ENCODE results near the gene SPINK8. TPM values are rescaled to one million over a fixed set of nuclear protein-coding genes. Genes with fewer than 3 reads are reported as not detected.
"Not testable (repeated sequence)": the region's sequence is repeated elsewhere in the genome, so short reads cannot be mapped to it uniquely, and the experiment has no call there.

Gene SPINK8
- not detected for total RNA-seq

DNA sequence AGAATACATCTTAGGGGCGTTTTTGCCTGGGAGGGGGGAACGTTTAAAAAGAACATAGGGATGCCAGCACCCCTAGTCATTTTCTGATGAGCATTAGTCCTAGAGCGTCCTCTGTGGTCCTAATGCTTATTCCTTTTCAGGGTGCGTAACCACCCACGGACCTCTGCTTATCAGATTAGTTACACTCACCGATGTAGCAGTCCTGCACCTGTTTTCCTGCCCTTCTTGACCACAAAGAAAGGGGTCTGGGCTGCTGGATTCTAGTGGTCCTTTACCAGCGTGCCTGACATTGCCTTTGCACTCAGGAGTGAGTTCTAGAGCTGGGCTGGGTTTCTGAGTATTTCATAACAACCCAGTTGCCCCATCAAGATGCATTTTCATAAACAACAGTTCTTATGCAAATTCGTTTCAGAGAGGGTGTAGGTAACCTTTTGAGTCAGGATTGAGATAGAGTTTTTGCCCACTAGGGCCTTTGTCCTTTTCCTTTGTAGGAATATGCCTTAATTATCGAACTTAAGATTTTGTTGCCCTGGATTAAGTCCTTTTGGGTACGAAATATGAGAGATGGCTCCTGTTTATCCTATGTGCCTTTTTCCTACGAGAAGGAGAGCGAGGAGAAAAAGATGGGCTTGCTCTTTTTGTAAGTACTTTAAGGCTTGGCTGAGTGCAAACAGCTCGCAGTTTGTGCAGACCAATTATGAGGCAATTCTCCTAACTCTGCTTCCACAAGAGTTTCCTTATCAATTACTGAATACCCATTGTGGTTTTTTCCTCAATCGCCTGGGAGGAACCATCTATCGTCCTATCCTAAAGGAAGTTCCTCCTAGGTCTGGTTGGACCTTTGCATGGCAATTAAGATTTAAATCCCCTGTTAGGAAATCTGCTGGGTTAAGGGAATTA lies at the start of gene SPINK8:
Gene SPINK8 (minus strand): TSS at position 316 of the 900 bp plus-strand sequence. CDS start 5,320 bp downstream, outside the sequence.
- 72% methylated on average over 15 of the region's 15 CpGs for WGBS
- not testable (repeated sequence) for H3K36me3 ChIP-seq; H3K27me3 ChIP-seq; DNase-seq (ENCODE audit: low spot score in 2 of 2); H3K9me3 ChIP-seq; H3K4me3 ChIP-seq; H3K27ac ChIP-seq; H3K4me1 ChIP-seq

DNA sequence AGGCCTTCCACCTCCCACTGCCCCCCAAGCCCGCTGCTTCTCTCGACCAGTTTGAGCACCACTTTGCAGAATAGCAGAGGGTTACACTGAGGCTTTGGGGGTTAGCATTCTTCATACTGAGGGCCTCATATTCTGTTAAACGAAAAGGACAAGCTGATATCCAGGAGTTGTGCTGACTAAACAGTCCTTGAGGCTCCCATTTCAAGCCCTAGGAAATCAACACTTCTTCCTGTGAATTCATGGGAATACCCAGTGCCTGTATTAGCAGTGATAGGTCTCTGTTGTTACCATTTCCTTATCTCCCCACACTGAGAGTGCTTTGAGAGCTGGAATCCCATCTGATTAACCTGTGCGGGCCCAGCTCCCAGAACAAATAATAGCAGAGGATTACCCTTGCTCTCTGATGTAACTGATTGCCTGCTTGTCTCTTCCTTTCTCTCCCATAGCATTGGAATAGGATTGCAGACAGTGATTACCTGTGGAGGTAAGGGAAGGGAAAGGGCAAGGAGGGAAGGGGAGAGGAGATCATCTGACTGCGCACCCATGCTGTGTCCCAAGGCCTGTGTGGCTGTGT lies 39.5 kb upstream of the SPINK8 start:
- 78% methylated on average over 5 of the region's 5 CpGs for WGBS
- Histone ChIP-seq H3K27me3 (no peaks in the 10 kb centered on the region), H3K4me1 (no peaks in the 10 kb centered on the region), H3K27ac (no peak overlapping the region), H3K36me3 (no peaks in the 10 kb centered on the region), H3K4me3 (no peak overlapping the region), H3K9me3 (no peaks in the 10 kb centered on the region)
- no peak for DNase-seq (ENCODE audit: low spot score in 2 of 2)
- TF ChIP-seq POLR2A (IDR thresholded peaks at IDR 0.05) (no peak), EP300 (IDR thresholded peaks at IDR 0.05) (no peak), POLR2AphosphoS5 (IDR thresholded peaks at IDR 0.05) (no peak)
- TF ChIP-seq, protein P1, sequence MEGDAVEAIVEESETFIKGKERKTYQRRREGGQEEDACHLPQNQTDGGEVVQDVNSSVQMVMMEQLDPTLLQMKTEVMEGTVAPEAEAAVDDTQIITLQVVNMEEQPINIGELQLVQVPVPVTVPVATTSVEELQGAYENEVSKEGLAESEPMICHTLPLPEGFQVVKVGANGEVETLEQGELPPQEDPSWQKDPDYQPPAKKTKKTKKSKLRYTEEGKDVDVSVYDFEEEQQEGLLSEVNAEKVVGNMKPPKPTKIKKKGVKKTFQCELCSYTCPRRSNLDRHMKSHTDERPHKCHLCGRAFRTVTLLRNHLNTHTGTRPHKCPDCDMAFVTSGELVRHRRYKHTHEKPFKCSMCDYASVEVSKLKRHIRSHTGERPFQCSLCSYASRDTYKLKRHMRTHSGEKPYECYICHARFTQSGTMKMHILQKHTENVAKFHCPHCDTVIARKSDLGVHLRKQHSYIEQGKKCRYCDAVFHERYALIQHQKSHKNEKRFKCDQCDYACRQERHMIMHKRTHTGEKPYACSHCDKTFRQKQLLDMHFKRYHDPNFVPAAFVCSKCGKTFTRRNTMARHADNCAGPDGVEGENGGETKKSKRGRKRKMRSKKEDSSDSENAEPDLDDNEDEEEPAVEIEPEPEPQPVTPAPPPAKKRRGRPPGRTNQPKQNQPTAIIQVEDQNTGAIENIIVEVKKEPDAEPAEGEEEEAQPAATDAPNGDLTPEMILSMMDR (IDR thresholded peaks at IDR 0.05) = no peak

DNA sequence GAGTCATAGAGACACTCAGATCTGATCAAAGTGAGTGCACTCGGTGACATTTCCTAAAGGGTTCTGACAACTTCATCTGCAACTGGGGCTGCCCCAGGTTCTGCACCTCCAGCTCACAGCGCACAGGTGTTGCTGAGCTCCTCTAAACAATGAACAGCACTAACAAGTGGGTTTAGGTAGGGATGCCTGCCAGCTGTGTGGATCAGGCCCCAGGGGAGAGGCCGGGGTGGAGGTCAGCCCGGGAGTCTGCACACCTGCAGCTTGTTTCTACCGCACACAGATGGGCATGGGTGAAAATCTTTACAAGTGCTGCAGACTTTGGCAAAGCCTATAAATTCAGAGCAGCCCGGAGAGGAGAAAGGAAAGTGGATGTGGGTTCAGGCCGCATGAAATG lies 38.9 kb upstream of the SPINK8 start:
- WGBS = 64% methylated on average over 7 of the region's 7 CpGs
- Histone ChIP-seq H3K4me3 (no peak overlapping the region), H3K27ac (no peak overlapping the region), H3K4me1 (no peaks in the 10 kb centered on the region), H3K27me3 (no peaks in the 10 kb centered on the region), H3K36me3 (no peaks in the 10 kb centered on the region), H3K9me3 (no peaks in the 10 kb centered on the region)
- TF ChIP-seq EP300 (IDR thresholded peaks at IDR 0.05) (no peak), POLR2AphosphoS5 (IDR thresholded peaks at IDR 0.05) (no peak), POLR2A (IDR thresholded peaks at IDR 0.05) (no peak)
- TF ChIP-seq, protein P1 (IDR thresholded peaks at IDR 0.05) = no peak
- no peak for DNase-seq (ENCODE audit: low spot score in 2 of 2)

DNA sequence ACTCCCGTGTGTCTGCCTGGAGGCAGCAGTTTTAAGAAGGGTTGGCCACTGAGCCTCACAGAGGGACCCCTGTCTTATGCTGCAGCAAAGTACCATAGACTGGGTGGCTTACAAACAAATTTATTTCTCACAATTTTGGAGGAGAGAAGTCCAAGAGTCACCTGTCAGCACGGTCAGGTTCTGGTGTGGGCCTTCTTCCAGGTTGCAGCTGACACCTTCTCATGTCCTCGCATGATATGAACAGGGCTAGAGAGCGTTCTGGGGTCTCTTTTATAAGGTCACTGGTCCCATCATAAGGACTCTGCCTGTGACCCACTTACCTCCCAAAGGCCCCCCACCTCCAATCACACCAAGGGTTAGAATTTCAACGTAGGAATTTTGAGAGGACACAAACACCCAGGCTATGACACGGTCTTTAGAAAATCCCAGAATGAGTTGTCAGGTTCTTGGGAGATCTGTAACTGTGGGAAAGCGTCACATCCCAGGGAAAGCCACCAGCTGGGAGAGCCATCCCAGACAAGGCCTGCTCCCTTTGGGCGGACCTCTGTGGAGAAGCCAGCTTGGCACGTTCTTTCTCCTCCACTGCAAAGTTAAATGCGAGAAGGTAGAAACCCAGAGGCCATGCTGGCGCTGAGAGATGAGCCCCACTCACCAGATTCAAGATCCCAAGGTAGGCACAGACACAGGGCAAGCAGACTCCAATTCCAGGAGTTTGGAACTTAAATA lies 38.4 kb upstream of the SPINK8 start, which contains the start of gene FBXW12:
Gene FBXW12 (plus strand): TSS at position 569 of the 726 bp plus-strand sequence. CDS start 549 bp downstream, outside the sequence.
- no peak for DNase-seq (ENCODE audit: low spot score in 2 of 2)
- TF ChIP-seq POLR2A (IDR thresholded peaks at IDR 0.05) = no peak
- TF ChIP-seq, protein P1 (IDR thresholded peaks at IDR 0.05) = no peak
- TF ChIP-seq POLR2AphosphoS5 (IDR thresholded peaks at IDR 0.05) = no peak
- no peak for TF ChIP-seq EP300 (IDR thresholded peaks at IDR 0.05)
- Histone ChIP-seq H3K36me3 (no peaks in the 10 kb centered on the region), H3K4me3 (no peak within 1 kb of the TSS), H3K27ac (no peak within 1 kb of the TSS), H3K4me1 (no peaks in the 10 kb centered on the region), H3K27me3 (no peaks in the 10 kb centered on the region), H3K9me3 (no peaks in the 10 kb centered on the region)
- WGBS = 91% methylated on average over 11 of the region's 11 CpGs

DNA sequence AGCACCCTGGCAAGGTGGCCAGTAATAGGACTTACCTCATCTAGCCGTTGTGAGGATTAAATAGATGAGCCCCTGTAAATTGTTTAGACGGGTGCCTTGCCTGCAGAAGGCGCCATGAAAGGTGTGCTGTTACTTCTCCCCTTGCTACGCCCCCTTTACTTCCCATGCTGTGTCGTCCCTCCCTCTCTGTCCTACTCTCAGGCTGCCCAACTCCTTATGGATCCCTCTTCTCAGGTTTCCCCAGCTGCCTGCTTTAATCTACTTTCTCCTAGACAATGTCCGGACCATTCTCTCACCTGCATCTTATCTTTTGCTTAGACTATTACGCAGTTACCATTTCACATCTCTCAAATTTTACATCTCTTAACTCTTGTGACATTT lies 36.9 kb upstream of the SPINK8 start:
- Histone ChIP-seq H3K9me3 (no peaks in the 10 kb centered on the region), H3K36me3 (no peaks in the 10 kb centered on the region), H3K27me3 (no peaks in the 10 kb centered on the region), H3K4me1 (no peaks in the 10 kb centered on the region), H3K27ac (no peak overlapping the region), H3K4me3 (no peak overlapping the region)
- no peak for TF ChIP-seq EP300 (IDR thresholded peaks at IDR 0.05)
- TF ChIP-seq POLR2A (IDR thresholded peaks at IDR 0.05) = no peak
- TF ChIP-seq, protein P1 (IDR thresholded peaks at IDR 0.05) = no peak
- no peak for TF ChIP-seq POLR2AphosphoS5 (IDR thresholded peaks at IDR 0.05)
- 86% methylated on average over 7 of the region's 7 CpGs for WGBS
- no peak for DNase-seq (ENCODE audit: low spot score in 2 of 2)

Data from suprapubic skin (tissue), 4 donors.